Activated T-cell treated with anti-CD3 and anti-CD28 coated beads, Interleukin-2, amount 50 U/mL, for 72 hours (primary cell): Measurements from ENCODE around the gene MRPL34. TPM values are rescaled to one million over a fixed set of nuclear protein-coding genes. Genes with fewer than 3 reads are reported as not detected.
A peak's percentile ranks its signal among the peaks of the same experiment; 100 is the strongest.

Source experiments
- ATAC-seq, 2 donors: fragments of 150-1000 bp; cut with Tn5 transposase; replicated peaks in 1 of 2; 2 replicates each; pipeline ENCODE4 v1.10.0; 2021; ENCODE audit warnings: moderate library complexity in 2 of 2, mild to moderate bottlenecking in 1 of 2
- DNase-seq, 2 donors: peaks; one replicate each; pipeline ENCODE4 v3.0.0; 2021 to 2022; ENCODE audit warnings: mixed read lengths in 1 of 2
- H3K27ac Mint-ChIP-seq: one replicate; pipeline ENCODE4 v1.8.0; 2022; ENCODE audit warnings: mild to moderate bottlenecking, moderate library complexity, mixed read lengths
- H3K27me3 Mint-ChIP-seq: one replicate; pipeline ENCODE4 v1.8.0; 2022; ENCODE audit warnings: low read depth, mixed read lengths
- H3K36me3 Mint-ChIP-seq, 2 donors: one replicate each; pipeline ENCODE4 v1.8.0; 2022; ENCODE audit warnings: mixed read lengths in 2 of 2, mild to moderate bottlenecking in 1 of 2; ENCODE audit not compliant: insufficient read depth in 2 of 2
- H3K4me1 Mint-ChIP-seq: one replicate; pipeline ENCODE4 v1.8.0; 2022; ENCODE audit warnings: low read depth, mixed read lengths
- H3K4me3 Mint-ChIP-seq, 2 donors: one replicate each; pipeline ENCODE4 v1.8.0; 2022; ENCODE audit warnings: mild to moderate bottlenecking in 2 of 2, mixed read lengths in 2 of 2, moderate library complexity in 2 of 2
- H3K9me3 Mint-ChIP-seq, 2 donors: one replicate each; pipeline ENCODE4 v1.8.0; 2022; ENCODE audit warnings: mixed read lengths in 2 of 2
- total RNA-seq, 2 donors: library from RNA; stranded (reverse); gene quantifications; one replicate each; pipeline ENCODE4 v1.2.3, GENCODE V29; 2022

MRPL34 gene
- total RNA-seq, 2 donors from 2014 or later = 75.0 to 75.8 TPM

DNA sequence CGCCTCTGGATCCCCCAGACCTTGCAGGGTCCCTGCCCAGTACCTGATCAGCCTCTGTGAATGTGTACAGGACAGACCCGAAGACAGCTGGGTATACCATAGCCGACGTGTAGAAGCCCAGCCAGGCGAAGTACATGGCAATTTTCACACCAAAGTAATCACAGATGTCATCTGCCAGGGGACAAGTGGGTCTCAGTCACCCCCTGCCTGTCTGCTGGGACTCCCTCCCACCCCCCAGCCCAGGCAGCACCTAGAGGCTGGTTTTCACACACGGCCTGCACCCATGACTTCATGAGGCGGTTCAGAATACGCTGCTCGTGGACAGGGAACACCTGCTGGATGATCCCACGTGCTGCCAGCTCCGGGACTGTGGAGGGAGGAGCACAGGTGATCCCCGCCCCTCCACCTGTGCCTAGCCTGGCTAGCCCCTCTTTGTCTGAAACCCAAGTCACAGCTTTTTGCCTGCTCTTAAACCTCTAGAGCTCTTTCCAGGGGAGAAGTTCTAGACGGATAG is 25.4 kb downstream of the MRPL34 start:
- H3K36me3 Mint-ChIP-seq = no peaks in the 10 kb centered on the region
- no peak overlapping the region for H3K27ac Mint-ChIP-seq
- peaks cover 0 to 2% of the 10 kb centered on the region in 2 donors for H3K9me3 Mint-ChIP-seq
- ATAC-seq = no peak
- no peak overlapping the region for H3K4me3 Mint-ChIP-seq
- peaks cover 32% of the 10 kb centered on the region for H3K4me1 Mint-ChIP-seq
- peaks cover 13% of the 10 kb centered on the region for H3K27me3 Mint-ChIP-seq
- DNase-seq = no peak

DNA sequence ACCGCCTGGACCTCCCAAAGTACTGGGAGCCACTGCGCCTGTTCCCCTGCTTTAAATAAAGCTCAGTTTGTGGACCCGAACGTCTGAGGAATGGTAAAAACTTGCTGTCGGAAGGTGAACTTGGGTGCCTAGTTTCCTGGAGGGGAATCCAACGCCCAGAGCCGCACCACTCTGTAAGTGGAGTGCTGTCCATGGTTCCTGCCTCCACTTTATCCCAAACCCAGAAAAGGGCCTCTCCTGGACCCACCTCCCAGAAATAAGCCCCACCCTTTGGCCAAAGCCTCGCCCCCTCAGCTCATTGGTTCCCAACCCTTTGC is 26.6 kb downstream of the MRPL34 start:
- Mint-ChIP-seq H3K9me3 (peaks cover 0 to 2% of the 10 kb centered on the region in 2 donors), H3K27me3 (peaks cover 13% of the 10 kb centered on the region), H3K4me3 (no peak overlapping the region), H3K4me1 (peaks cover 33% of the 10 kb centered on the region), H3K36me3 (peaks cover 0 to 5% of the 10 kb centered on the region in 2 donors), H3K27ac (no peak overlapping the region)
- DNase-seq (no peak), ATAC-seq (no peak)

DNA sequence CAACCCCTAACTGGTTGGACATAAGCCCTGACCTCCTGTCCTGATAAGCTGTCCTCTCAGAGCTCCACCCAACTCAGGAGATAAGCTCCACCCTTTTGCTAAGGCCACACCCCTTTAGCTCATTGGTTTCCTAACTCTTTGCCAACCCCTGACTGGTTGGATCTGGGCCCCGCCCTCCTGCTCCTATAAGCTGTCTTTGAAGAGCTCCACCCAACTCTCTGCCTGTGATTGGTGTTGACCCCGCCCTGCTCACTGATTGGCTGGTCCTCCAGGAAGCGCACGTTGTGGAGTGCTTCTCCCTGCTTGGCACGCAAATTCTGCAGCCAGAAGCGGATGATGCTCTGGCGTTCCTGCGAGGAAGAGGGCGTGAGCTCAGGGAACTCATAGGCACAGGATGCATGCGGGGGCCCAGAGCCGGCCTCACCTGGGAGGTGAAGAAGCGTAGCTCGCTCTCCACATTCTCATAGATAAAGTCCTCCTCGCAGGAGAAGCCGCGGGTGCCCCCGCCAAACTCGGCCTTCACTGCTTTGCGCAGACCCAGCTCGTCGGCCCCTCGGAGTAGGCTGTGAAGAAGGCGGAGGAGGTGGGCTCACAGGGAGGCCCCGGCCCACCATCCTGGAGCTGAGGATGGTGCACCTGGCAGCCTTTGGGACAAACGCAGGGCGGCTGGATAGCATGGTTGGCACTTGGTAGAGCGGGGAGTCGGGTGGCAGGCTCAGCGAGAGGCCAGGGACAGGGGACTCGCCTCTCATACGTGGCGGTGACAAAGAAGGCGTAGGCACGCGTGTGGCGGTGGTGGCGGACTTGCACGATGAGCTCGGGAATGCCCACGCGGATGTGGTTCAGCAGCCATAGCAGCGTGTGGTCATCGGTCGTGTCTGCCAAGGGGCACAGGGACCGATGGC is 27.3 kb downstream of the MRPL34 start:
- Mint-ChIP-seq H3K4me3 (peak overlapping the region; percentile 45 to 57), H3K36me3 (peaks cover 0 to 5% of the 10 kb centered on the region in 2 donors), H3K4me1 (peaks cover 34% of the 10 kb centered on the region), H3K27ac (no peak overlapping the region), H3K27me3 (peaks cover 13% of the 10 kb centered on the region), H3K9me3 (peaks cover 0 to 2% of the 10 kb centered on the region in 2 donors)
- DNase-seq (peak; percentile 61 to 67), ATAC-seq (peak in 1 of 2 donors; percentile 1)

DNA sequence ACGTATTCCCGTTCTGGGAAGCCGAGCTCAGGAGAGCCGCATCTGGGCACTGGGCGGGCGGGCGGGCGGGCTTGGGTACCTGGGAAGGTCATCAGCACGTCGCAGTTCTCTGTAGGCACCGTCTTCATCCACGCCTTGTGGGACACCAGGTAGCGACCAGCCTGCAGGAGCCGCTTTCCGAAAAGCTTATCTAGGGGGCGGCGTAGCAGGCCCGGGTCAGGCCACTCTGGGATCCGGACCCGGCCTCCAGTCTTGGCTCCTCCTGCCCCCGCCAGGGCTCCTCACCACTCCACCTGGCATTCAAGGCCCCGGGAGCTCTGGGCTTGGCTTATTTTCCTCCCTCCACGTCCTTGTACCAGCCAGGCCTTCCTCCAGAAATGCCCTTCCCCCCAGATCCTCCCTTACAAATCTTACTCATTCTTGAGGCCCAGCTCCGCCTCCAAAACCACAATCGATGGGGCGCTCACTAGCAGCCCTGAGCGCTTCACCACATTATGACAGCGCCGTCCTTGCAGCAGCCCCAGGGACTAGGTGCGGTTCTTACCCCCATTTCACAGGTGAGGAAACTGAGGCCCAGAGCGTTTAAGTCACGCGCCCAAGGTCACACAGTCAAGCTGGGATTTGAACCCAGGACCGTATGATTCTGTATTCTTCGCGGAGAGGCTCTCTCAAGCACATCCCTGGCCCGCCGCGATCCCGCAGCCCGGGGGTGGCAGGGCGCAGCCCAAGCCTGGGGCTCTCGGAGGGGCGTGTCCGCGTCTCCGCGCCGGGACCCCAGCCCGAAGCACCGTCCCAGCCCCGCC is 28.1 kb downstream of the MRPL34 start:
- peaks cover 39% of the 10 kb centered on the region for H3K4me1 Mint-ChIP-seq

DNA sequence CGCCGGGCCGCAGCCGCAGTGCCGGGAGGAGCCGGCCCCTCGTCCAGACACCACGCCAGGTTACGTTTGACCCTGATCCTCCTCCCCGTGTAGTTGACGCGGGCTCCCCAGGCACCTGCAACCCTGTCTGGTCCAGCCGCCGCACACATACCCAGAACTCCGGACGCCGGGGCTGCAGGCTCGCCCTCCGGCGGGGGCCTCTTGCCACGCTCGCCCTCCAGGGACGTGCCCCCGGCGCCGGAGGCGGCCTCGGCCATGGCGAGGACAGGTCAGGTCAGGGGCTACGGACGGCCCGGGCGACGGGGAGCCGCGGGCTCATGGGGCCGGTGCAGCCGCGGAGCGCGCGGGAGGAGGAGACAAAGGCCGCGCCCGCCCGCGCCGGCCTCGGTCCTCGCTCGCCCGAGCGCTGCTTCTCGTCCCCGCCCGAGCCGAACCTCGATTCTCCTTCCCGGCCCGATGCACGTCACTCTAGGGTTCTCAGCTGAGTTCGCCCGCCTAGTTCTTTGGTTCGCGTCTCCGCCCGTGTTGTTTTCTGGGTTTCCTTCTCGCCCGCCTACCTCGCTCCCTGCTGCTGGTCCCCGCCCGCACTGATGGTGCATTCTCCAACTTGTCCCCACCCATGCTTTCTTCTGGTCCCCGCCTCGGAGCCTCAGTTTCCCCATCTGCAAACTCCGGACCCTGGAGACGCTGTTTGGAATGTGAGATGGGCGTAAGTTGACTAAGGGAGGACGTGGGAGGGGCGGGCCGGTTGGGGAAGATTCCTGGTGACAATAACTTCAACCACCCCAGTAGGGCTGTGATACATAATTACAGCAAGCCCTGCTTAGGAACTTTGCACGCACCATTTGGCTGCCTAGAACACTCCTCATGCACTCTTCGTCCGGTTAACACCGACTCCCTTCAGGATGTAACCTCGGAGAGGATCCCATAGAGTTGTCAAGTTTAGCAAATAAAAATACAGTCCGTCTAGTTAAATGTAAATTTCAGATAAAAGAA is 29.0 kb downstream of the MRPL34 start, which contains the start of gene ANO8:
Gene ANO8 (minus strand): TSS at position 442 of the 996 bp plus-strand sequence. CDS start 185 bp downstream, at position 257.
- peak within 1 kb of the TSS; percentile 84 to 100 for H3K4me3 Mint-ChIP-seq
- H3K27me3 Mint-ChIP-seq = peaks cover 13% of the 10 kb centered on the region
- H3K27ac Mint-ChIP-seq = peak within 1 kb of the TSS; percentile 0
- ATAC-seq (peak; percentile 63), DNase-seq (peak; percentile 95 to 98)
- H3K36me3 Mint-ChIP-seq = peaks cover 0 to 5% of the 10 kb centered on the region in 2 donors
- peaks cover 34% of the 10 kb centered on the region for H3K4me1 Mint-ChIP-seq
- H3K9me3 Mint-ChIP-seq = peaks cover 0 to 2% of the 10 kb centered on the region in 2 donors

More for the DNA sequence above, 28.1 kb downstream of the MRPL34 start:
- ATAC-seq (peak; percentile 38 to 50), DNase-seq (peak; percentile 81 to 86)
- Mint-ChIP-seq H3K36me3 (peaks cover 0 to 5% of the 10 kb centered on the region in 2 donors), H3K27ac (no peak overlapping the region), H3K4me3 (peak overlapping the region; percentile 63 to 100), H3K27me3 (peaks cover 13% of the 10 kb centered on the region), H3K9me3 (peaks cover 0 to 2% of the 10 kb centered on the region in 2 donors)

DNA sequence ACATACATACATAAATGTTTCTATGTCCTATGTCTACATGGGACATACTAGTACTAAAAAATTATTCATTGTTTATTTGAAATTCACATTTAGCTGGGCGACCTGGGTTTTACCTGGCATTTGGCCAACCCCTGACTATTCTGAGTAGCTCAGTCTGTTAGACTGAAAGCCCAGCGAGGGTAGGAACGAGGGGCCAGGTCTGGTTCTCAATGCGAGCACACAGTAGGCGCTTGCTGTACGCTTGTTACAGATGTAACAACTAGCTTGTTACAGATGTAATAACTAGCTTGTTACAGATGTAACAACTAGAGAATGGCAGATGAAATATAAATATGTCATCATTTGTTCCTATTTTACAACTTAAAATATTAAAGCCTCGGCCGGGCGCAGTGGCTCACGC is 29.9 kb downstream of the MRPL34 start:
- Mint-ChIP-seq H3K4me3 (peak overlapping the region; percentile 90 to 100), H3K4me1 (peaks cover 34% of the 10 kb centered on the region), H3K36me3 (peaks cover 0 to 5% of the 10 kb centered on the region in 2 donors), H3K27me3 (peaks cover 4% of the 10 kb centered on the region), H3K9me3 (peaks cover 0 to 2% of the 10 kb centered on the region in 2 donors), H3K27ac (no peak overlapping the region)
- ATAC-seq (no peak), DNase-seq (no peak)

DNA sequence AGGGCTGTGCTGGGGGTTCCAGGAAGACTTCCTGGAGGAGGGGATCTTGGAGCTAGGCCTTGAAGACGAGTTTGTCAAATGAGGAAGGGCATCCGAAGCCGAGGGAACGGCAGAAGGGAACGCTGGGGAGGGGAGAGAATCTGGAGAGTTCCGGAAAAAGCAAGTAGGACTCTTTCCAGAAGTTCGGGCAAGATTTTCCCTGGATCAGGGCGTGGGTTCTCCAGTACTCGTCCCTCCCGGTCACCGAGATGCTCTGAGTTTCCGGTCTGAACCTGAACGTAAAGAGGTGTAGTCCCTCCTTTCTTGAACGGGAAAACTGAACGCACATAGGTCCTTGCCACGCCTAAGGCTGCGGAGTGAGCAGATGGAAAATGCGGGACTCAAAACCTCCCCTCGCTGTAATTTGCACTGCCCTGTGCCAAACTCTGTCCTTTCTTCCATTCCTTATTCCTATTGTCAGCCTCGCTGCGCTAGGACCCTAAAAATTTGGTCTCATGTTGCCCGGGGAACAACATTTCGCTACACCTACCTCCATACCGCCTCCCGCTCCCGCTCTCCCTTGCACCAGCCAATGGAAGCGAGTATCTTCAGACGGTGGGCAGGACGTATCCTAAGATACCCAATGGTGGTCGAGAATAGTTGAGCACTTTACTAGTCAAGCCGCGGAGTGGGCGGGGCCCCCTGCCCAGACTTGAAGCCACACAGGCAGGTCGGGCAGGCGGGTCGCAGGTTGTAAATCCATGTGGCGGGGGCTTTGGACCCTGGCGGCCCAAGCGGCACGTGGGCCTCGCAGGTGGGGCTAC is 31.4 kb downstream of the MRPL34 start, which contains the start of gene GTPBP3:
Gene GTPBP3 (plus strand): TSS at position 682 of the 803 bp plus-strand sequence. CDS start 59 bp downstream, at position 741.
- peak within 1 kb of the TSS; percentile 66 for H3K27ac Mint-ChIP-seq
- H3K36me3 Mint-ChIP-seq = peaks cover 0 to 5% of the 10 kb centered on the region in 2 donors
- peak within 1 kb of the TSS; percentile 90 to 100 for H3K4me3 Mint-ChIP-seq
- peaks cover 34% of the 10 kb centered on the region for H3K4me1 Mint-ChIP-seq
- H3K27me3 Mint-ChIP-seq = no peaks in the 10 kb centered on the region
- peak; percentile 96 to 98 for DNase-seq
- peaks cover 0 to 2% of the 10 kb centered on the region in 2 donors for H3K9me3 Mint-ChIP-seq
- ATAC-seq = peak; percentile 90

DNA sequence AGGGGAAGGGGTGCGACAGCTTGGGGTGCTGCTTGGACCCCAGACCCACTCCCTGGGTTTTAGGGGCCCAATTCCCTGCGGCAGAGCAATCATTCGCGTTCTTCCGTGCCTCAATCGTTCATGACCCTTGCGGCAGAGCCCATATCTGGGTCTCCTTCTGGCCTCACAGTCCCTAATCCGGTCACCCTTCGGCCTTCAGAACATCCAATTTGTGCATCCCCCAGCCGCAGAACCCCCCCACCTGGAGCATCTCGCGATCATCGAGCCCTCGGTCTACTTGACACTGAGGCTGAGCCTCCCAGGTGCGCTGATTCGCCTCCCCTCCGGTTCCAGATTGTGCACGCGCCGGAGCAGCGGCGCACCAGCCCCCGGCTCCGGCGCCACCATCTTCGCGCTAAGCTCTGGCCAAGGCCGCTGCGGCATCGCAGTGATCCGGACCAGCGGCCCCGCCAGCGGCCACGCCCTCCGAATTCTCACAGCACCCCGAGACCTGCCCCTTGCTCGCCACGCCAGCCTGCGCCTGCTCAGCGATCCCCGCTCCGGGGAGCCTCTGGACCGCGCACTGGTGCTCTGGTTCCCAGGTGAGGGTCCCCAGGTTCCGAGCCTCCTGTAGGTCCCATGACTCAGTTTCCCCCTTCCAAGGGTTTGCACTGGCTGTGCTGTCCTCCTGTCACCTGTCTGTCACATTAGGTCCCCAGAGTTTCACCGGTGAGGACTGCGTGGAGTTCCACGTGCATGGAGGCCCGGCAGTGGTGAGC is 32.2 kb downstream of the MRPL34 start:
- Mint-ChIP-seq H3K27ac (peak overlapping the region; percentile 66), H3K4me1 (peaks cover 30% of the 10 kb centered on the region), H3K27me3 (no peaks in the 10 kb centered on the region), H3K4me3 (peak overlapping the region; percentile 90 to 100), H3K9me3 (peaks cover 0 to under 1% of the 10 kb centered on the region in 2 donors), H3K36me3 (peaks cover 0 to 5% of the 10 kb centered on the region in 2 donors)
- DNase-seq = peak; percentile 54 to 58
- ATAC-seq = peak; percentile 2

DNA sequence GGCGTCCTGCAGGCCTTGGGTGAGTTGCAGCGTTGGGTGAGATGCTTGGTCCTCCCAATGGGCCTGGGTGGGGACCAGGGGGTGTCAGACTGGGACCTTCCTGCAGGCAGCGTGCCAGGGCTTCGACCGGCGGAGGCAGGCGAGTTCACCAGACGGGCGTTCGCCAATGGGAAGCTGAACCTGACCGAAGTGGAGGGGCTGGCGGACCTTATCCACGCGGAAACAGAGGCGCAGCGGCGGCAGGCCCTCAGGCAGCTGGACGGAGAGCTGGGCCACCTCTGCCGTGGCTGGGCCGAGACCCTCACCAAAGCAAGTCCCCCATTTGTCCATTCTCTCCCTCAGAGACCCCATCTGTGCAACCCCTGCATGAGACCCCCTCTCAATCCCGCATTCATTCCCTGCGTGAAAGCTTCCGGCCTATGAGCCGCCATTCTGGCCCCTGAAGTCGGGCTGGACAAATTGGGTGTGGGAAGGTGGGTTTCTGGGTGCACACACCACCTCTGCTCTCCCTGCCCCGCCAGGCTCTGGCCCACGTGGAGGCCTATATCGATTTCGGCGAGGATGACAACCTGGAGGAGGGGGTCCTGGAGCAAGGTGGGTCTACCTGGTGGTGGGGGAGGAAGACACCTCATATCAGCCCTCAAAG is 32.9 kb downstream of the MRPL34 start:
- Mint-ChIP-seq H3K36me3 (peaks cover 0 to 5% of the 10 kb centered on the region in 2 donors), H3K9me3 (no peaks in the 10 kb centered on the region), H3K27ac (no peak overlapping the region), H3K27me3 (no peaks in the 10 kb centered on the region), H3K4me3 (peak overlapping the region; percentile 90 to 100), H3K4me1 (peaks cover 24% of the 10 kb centered on the region)
- no peak for DNase-seq
- ATAC-seq = no peak

DNA sequence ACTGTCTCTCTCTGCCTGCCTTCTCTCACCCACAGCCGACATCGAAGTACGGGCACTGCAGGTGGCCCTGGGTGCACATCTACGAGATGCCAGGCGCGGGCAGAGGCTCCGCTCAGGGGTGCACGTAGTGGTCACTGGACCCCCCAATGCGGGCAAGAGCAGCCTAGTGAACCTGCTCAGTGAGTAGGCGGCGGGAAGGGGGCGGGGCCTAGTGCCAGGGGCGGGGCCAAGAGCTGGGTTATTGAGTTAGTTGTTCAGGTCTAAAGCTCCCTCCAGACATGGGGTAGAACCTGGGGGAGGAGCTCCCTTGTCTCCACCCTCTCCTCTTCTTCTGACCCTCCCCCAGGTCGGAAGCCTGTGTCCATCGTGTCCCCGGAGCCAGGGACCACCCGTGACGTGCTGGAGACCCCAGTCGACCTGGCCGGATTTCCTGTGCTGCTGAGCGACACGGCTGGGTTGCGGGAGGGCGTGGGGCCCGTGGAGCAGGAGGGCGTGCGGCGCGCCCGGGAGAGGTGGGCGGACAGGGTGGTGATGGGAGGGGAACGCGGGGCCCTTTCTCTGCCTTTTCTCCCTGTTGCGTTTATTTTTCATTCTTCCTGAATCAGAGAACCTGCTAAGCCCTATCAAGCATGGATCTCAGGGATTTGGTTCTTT is 33.5 kb downstream of the MRPL34 start:
- ATAC-seq (no peak), DNase-seq (peak; percentile 47 to 62)
- Mint-ChIP-seq H3K4me1 (peaks cover 18% of the 10 kb centered on the region), H3K4me3 (peak overlapping the region; percentile 90 to 100), H3K27ac (no peak overlapping the region), H3K9me3 (no peaks in the 10 kb centered on the region), H3K36me3 (peaks cover 0 to 5% of the 10 kb centered on the region in 2 donors), H3K27me3 (no peaks in the 10 kb centered on the region)
